Superior temporal gyrus (tissue), 1 donor: ENCODE measurements around the gene FAM111A.

Experiments
- DNase-seq: peaks from one replicate; pipeline ENCODE4 v3.0.0-alpha.2; 2016; ENCODE audit errors: extremely low spot score

Gene FAM111A

DNA sequence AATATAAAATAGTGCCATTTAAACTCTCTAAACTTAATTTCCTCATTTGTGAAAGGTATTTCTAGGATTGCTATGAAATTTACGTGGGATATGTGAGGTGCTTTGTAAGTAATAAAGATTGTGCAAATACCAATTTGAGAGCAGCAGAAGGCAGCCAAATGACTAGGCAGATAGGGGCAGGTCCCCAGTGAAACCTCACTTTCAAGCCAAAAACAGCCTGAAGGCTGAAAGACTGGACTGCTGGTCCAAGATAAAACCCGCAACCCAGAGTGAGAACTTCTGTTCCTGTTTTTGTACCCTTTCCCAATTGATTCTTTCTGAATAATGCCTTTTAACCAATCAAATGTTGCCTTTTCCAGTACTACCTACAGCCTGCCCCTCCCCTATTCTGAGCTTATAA lies 36.5 kb downstream of the FAM111A start:
- no peak for DNase-seq

GRCh38 chr11:59180168-59180776 lies 37.6 kb downstream of the FAM111A start:
- peak; percentile 53 for DNase-seq

DNA sequence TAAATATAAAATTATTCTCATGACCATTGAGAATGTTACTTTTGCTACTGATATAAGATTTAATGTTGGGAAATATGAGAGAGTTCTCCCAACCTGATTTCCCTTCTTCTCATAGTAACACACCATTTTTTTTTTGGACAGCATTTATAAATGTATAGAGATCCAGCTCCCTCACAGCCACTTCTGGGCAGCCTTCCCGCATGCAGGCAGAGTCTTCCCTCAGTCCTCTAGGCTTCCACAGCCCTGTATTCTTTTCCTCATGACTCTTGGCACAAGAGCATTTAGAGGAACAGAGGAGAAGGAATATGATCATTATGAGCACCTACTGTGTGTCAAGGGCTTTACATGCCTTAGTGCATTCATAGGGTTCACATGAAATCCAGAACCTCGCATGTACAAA lies 38.3 kb downstream of the FAM111A start:
- no peak for DNase-seq

GRCh38 chr11:59181746-59182456 lies 39.2 kb downstream of the FAM111A start:
- DNase-seq = no peak

- no peak for DNase-seq
Measured at GRCh38 chr11:59182457-59183151, 39.9 kb downstream of the FAM111A start.

DNA sequence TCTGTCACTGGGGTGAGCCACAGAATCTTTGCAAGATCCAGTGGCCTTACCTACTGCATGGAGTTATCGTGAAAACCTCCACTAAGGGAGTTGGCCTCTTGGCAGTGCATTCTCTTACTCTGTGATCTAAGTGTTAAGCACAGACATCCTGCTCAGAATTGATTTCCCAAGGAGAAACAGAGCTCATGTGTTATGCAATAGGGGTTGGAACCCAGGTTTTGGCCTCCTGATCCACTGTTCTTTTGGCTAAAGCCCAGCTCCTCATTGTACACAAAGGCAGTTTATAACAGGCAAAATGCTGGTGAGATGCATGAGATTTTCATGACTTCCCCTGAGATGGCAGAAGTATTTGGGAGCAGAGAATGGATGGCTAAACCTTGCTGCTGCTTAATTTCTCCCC lies 41.1 kb downstream of the FAM111A start:
- DNase-seq = no peak

DNA sequence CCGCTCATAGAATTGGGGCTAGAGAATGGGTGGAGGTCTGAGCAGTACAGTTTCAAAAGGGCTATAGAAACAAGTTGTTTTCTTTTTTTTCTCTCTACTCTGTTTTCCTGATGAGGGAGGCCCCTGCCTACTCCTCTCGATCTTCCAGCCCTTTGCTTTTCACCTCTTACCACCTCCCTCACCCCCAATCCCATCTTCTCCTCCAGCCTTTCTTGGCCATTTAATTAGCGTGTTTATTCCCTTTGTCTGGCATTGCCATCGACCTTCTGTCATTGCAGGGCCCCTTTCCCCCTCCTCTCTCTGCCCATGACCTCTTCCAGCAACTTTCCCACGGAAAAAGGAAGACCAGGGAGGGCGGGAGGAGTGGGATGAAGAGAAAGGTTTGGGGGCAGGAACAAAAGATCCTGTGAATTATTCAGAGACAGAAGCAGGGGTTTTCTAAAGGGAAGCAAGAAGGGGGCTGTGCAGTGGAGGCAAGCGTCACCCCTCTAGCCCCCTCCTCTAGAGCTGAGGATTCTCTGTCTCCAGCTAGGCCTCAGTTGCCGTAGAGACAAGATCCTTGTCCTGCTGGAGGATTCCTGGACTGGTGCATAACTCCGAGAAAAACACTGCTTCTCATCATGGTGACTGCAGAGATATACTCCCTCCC lies 42.2 kb downstream of the FAM111A start:
- no peak for DNase-seq

DNA sequence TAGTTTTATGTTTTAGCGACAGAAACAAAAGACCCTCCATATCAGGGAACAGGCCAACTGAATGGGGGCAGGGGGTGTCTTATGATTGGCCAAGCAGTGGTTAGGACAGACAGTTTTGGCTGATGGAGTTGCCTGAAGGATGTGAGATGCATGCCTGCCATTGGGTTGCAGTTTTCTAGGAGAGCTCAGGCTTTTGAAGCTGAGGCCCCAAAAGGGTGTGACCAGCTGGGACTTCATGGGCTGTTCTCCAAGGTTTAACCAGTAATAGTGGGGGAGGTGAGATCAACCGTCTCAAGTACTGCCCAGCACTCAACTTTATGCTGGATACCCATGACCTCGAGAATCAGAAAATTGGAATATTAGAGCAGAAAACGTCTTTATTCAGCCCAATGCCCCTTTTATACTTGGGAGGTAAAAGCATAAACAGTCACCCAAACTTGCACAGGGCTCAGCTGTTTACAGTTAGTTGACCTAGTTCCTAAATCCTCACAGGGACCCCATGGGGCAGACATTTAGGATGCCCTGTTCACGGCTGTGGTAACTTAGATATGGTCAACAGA lies 42.8 kb downstream of the FAM111A start:
- no peak for DNase-seq

- DNase-seq = no peak
Measured at GRCh38 chr11:59186130-59186594, 43.5 kb downstream of the FAM111A start.

GRCh38 chr11:59187035-59187434 lies 44.4 kb downstream of the FAM111A start:
- DNase-seq = no peak

DNA sequence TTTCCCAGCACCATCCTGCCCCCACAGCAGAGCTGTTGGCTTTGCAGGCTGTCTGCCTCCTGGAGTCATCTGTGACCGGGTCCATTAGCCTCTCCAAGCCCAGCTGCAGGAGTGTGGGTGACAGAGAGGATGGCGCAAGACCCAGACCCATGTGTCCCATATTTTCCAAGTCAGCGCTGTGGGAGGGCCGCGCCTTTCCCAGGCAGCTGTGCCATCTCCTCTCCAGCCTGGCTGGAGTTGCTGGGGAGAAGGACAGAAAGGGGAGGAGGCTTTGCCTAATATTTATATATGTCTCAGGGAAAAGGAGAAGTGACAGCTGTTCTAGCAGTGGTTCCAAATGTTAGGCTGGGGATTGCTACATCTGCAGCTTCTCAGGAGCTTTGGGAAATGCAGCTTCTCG lies 44.9 kb downstream of the FAM111A start:
- no peak for DNase-seq

GRCh38 chr11:59188954-59189353 lies 46.3 kb downstream of the FAM111A start:
- no peak for DNase-seq

- DNase-seq = no peak
Measured at GRCh38 chr11:59189986-59190385, 47.3 kb downstream of the FAM111A start.

DNA sequence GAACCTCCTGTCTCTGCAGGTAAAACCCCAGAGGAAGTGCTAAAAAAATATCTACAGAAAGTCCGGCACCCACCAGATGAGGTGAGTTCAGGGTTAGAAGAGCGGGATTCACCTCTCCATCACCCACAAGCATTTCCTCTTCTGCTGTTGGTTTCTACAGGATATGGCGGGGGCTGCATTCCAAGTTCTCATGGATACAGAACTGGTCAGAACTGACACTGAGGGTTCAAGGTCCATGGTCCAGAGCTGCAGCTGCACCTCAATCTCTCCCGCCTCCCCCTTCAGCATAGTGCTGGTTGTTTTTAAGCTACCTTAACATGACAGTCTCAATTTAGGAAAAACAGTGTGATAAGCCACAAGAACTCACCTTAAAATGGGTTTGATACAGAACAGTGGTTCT lies 48.4 kb downstream of the FAM111A start:
- DNase-seq = no peak

DNA sequence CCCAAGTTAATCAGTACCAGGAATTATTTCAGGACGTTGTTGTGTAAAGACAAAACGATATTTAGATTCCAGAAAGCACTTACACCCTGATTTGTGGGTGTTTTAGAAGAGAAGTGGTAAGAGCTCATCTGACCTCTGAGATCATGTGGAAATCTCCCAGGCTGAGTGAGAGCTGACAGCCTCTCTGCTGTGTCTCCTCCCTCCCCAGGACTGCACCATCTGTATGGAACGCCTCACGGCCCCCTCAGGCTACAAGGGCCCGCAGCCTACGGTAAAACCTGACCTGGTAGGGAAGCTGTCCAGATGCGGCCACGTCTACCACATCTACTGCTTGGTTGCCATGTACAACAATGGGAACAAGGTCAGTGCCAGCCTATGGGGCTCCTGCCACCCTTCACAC lies 49.2 kb downstream of the FAM111A start:
- no peak for DNase-seq

DNA sequence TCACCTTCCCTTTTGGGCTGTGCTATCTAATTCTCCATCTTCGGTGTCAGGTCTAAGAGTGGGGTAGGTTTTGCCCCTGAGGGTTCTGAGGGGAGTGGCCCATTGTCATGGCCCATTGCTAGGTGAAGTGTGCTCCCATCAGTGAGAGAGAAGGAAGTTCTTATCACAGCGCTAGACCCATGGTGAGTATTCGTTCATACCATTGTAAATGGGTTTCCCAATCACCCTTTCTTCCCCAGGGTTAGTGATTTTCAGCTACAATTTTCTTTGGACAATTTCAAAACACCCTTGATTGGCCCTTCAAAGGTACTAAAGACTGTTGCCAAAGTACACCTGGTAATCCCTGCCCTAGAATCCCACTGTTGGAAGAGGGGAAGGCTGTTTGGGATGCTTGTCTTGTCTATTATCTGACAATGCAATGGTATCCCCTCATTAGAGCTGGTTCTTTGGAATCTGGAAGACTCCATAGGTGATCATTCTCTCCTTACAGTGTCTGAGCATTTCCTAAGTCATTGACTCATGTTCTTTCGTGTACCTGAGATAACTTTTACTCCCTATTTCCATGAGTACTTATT lies 49.9 kb downstream of the FAM111A start:
- DNase-seq = no peak

GRCh38 chr11:59193587-59194130 lies 51.0 kb downstream of the FAM111A start:
- no peak for DNase-seq

DNA sequence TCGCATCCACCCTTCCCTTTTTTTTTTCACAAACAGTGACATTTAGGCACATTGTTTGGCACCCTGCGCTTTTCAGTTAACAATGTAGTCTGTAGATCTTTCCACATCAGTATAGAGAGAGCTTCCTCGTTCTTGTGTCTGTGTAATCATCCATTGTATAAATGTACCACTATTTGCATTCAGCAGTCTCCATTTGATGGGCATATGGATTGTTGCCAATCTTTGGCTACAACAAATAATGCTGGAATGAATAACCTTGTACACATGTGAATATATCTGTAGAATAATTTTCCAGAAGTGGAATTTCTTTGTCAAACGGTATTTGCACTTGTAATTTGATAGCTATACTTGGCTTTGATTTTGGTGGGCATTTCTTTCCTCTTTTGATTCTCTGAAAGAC lies 52.9 kb downstream of the FAM111A start:
- peak; percentile 24 for DNase-seq

GRCh38 chr11:59196777-59197176 lies 54.1 kb downstream of the FAM111A start:
- DNase-seq = no peak

- peak; percentile 82 for DNase-seq
Measured at GRCh38 chr11:59197991-59198390, 55.3 kb downstream of the FAM111A start.

GRCh38 chr11:59198726-59199125 lies 56.1 kb downstream of the FAM111A start:
- no peak for DNase-seq
